Activated CD8-positive, alpha-beta memory T cell treated with anti-CD3 and anti-CD28 coated beads, Interleukin-2, amount 50 U/mL, for 24 hours (primary cell): ENCODE results near the gene IGF2BP2.
"Not testable (repeated sequence)": the region's sequence is repeated elsewhere in the genome, so short reads cannot be mapped to it uniquely, and the experiment has no call there.

Source experiments
- DNase-seq: peaks from one replicate; pipeline ENCODE4 v3.0.0-alpha.2; 2020; ENCODE audit errors: extremely low read depth

The IGF2BP2 gene

GRCh38 chr3:185798831-185799110 lies 26.1 kb downstream of the IGF2BP2 start:
- not testable (repeated sequence) for DNase-seq

- no peak for DNase-seq
Observed at GRCh38 chr3:185797993-185798830, 26.6 kb downstream of the IGF2BP2 start.

GRCh38 chr3:185797108-185797881 lies 27.5 kb downstream of the IGF2BP2 start:
- no peak for DNase-seq

- no peak for DNase-seq
Observed at GRCh38 chr3:185796431-185797107, 28.3 kb downstream of the IGF2BP2 start.

DNA sequence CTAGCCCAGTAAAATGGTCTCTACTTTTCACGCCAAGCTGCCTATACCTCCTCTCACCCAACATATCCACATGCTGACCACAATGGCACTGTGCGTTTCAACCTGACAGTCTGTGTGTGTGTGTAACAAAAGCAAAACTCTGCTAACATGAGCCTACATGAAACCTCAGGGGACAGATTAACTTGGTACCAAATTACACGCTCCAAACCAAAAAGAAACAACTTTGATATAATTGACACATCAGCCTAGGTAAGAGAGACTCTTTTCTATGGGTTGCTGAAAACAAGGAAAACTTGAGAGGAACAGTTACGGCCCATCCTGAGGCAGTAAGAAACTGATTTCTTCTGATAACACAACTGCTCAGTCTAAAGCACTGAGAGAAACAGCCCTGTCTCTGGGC lies 31.5 kb downstream of the IGF2BP2 start:
- DNase-seq = no peak

- no peak for DNase-seq
Observed at GRCh38 chr3:185792955-185793354, 31.9 kb downstream of the IGF2BP2 start.

- DNase-seq = no peak
Observed at GRCh38 chr3:185789891-185790830, 34.7 kb downstream of the IGF2BP2 start.

DNA sequence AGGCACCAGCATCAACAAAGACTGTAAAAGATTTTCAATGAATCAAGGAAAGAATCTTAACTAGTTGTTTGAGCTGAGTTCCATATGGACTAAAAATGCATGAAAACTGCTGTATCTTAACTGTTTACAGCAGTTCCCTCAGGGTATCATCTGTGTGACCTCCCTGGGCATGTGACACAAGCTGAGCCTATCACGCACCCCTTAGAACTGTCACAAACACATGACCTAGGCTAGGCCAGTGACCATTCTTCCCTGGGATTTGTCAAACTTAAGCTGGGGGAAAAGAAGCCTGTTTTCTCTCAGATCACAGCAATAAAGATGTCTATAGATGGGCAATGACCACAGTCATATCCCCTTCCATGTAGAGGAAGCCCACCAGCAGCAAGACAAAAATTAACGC lies 35.7 kb downstream of the IGF2BP2 start:
- no peak for DNase-seq

DNA sequence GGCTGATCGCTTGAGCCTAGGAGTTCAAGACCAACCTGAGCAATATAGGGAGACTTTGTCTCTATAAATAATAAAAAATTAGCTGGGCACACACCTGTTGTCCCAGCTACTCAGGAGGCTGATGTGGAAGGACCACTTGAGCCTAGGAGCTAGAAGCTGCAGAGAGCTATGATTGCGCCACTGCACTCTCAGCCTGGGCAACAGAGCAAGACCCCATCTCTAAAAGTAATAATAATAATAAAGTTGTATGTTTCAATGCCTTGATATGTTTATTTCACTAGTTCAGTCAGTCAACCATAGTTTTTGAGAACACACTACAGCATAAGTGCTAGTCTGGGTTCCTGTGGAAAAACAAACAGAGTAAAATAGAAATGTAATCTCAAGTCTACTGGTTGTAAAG lies 36.5 kb downstream of the IGF2BP2 start:
- no peak for DNase-seq

- no peak for DNase-seq
Observed at GRCh38 chr3:185786956-185787877, 37.6 kb downstream of the IGF2BP2 start.

- DNase-seq = not testable (repeated sequence)
Observed at GRCh38 chr3:185786258-185786657, 38.6 kb downstream of the IGF2BP2 start.

DNA sequence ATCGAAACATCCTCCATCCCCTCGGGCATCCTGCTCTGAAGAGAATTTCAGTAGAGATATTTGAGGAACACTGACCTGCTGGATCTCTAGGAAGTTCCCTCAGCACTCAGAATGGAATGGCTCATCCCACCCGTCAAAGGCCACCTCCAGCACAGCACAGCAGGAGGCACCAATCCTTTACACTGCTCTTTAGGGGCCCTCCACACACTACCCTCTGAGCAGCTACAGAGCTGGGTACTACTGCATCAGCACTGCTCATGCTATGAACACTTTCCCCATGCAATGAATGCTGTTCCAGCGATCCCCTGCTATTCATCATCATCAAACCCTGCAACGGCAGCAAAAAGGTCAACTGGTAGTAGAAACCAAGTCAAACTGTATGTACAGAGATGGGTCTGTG lies 40.5 kb downstream of the IGF2BP2 start:
- DNase-seq = no peak

DNA sequence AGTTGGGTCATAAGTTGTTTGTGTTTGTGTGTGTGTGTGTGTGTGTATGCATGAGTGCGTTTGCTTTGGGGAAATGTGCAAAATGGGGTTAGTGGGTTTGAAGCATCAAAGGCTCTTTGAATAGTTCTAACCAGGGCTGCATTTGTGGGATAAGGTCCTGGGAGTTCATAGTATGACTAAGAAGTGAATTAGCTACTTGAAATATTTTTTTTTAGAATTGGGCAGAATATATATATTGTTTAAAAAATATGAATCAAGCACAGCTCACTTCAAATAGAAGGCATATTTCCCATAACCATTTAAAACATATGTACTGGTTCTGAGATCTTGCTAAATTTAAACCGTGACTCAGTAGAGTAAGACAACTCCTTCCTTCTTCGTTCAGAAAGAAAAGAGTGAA lies 43.1 kb downstream of the IGF2BP2 start:
- DNase-seq = no peak

DNA sequence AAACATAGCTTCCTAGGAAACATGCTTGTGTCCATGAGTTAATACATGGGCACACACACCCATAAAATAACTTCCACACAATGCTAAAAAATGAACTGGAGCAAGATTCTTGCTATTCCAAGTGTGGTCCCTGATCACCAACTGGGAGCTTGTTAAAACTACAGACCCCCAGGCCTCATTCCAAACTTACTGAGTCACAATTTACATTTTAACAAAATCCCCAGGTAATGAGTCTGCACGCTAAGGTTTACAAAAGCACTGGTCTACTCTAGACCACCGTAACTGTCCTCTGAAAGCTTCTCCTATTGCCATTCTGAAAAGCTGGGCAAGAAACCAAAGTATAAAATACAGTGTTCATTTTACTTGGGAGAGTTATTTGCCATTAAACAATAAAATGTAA lies 45.4 kb downstream of the IGF2BP2 start:
- DNase-seq = no peak

DNA sequence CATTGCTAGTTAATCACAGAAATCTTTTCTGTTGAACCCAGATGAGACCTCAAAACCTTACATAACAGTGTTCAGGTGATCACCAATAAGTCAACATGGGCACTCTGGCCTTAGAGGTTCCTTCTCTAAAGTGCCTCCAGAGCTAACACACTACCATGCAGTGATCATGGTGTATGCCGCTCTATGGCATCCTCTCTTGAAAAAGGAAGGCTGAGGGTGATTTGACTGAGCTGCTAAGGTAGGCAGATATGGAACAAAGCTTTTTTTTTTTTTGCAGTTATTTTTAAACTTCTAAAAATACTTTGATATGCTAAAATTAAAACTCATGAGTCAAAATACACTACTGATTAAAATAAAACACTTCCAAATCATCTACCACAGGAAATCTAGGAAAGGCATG lies 46.0 kb downstream of the IGF2BP2 start:
- DNase-seq = no peak

GRCh38 chr3:185778094-185778493 lies 46.7 kb downstream of the IGF2BP2 start:
- no peak for DNase-seq

DNA sequence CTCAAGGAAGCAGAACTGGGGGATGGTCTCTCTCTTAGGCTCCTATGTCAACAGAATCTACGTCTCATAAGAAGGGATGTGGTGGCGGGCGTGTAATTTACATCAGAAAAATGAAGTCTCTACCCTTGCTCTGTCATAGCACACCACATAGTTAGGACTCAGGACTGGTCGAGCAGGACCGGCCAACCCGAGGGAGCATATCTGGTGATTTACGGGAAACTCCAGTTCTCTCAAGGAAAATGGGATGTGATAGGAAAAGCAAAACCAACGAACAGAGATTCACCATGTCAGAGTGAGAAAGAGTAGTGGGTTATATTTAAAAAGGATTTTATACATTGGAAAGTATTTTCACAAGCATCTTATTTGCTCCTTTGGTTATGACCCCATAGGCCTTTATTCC lies 54.7 kb downstream of the IGF2BP2 start:
- DNase-seq = no peak

- DNase-seq = peak; percentile 9
Observed at GRCh38 chr3:185768578-185768982, 56.3 kb downstream of the IGF2BP2 start.

- no peak for DNase-seq
Observed at GRCh38 chr3:185767002-185767688, 57.7 kb downstream of the IGF2BP2 start.
